WTC11 (cell line): ENCODE results near the gene DLG5.

Source experiments
- ATF6 ChIP-seq: sonication (generic); formaldehyde crosslinking; IDR thresholded peaks from 2 replicates; pipeline ENCODE4 v1.8.1; 2023; ENCODE audit warnings: mild to moderate bottlenecking, missing genetic modification reagents
- FOXK1 ChIP-seq: sonication (generic); formaldehyde crosslinking; IDR thresholded peaks from 2 replicates; pipeline ENCODE4 v1.8.0; 2022; ENCODE audit warnings: mild to moderate bottlenecking, moderate library complexity, missing genetic modification reagents
- OVOL2 ChIP-seq: fragments of 250-450 bp; sonication (Bioruptor Pico); IDR thresholded peaks from 2 replicates; pipeline ENCODE4 v1.9.0; 2021; ENCODE audit warnings: mild to moderate bottlenecking, borderline replicate concordance
- TF ChIP-seq, protein P1 (sequence below): fragments of 200-600 bp; IDR thresholded peaks from 2 replicates; pipeline ENCODE4 v1.8.0; 2022; ENCODE audit warnings: antibody characterized with exemption
- TF ChIP-seq, protein P2 (sequence below): sonication (generic); formaldehyde crosslinking; IDR thresholded peaks from 2 replicates; pipeline ENCODE4 v1.8.1; 2022; ENCODE audit warnings: missing genetic modification reagents, borderline replicate concordance
- TF ChIP-seq, protein P3 (sequence below): sonication (generic); formaldehyde crosslinking; IDR thresholded peaks from 2 replicates; pipeline ENCODE4 v1.8.1; 2022; ENCODE audit warnings: low read depth, mild to moderate bottlenecking, moderate library complexity, missing genetic modification reagents, borderline replicate concordance
- TF ChIP-seq, protein P4 (sequence below): sonication (generic); formaldehyde crosslinking; IDR thresholded peaks from 2 replicates; pipeline ENCODE4 v1.8.1; 2023; ENCODE audit warnings: mild to moderate bottlenecking, missing genetic modification reagents, moderate library complexity

DNA sequence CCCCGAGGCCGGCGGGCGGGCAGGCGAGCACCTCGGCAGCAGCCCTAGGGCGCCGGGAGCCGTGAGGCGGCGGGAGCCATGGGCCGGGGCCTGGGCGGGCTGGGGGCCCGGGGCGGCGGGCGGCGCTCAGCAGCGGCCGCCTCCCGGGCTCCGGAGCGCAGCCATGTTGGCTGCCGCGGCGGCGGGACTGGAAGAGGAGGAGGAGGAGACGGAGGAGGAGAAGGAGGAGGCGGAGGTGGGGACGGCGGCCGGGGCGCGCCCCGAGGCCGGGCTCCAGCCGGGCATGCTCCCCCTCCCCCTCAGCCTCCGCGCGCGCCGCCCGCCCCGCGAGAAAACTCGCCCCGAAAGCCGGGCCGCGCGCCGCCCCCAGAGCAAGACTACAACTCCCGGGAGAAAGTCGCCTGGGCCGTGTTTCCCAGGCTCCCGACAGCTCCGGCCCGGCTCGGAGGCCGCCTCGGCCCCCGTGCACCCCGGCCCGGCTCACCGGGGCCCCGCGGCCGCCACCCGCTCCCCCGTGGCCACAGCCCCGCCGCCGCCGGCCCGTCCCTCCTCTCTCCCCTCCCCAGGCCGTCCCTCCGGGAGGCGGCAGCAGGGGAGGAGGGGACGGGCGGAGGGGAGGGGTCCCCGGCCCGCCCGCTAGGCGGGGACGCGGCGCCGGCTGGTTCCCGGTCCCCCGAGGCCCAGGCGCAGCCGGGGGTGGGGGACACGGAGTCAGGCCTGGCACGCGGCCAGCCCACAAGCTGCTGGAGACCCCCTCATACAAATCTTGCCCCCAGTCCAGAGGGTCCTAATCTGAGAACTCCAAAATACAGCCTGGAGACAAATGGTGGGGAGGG lies at the start of gene DLG5:
- TF ChIP-seq, protein P1, sequence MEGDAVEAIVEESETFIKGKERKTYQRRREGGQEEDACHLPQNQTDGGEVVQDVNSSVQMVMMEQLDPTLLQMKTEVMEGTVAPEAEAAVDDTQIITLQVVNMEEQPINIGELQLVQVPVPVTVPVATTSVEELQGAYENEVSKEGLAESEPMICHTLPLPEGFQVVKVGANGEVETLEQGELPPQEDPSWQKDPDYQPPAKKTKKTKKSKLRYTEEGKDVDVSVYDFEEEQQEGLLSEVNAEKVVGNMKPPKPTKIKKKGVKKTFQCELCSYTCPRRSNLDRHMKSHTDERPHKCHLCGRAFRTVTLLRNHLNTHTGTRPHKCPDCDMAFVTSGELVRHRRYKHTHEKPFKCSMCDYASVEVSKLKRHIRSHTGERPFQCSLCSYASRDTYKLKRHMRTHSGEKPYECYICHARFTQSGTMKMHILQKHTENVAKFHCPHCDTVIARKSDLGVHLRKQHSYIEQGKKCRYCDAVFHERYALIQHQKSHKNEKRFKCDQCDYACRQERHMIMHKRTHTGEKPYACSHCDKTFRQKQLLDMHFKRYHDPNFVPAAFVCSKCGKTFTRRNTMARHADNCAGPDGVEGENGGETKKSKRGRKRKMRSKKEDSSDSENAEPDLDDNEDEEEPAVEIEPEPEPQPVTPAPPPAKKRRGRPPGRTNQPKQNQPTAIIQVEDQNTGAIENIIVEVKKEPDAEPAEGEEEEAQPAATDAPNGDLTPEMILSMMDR: no peak
- TF ChIP-seq FOXK1 (CRISPR knock-in tag) (no peak), OVOL2 (CRISPR knock-in tag) (no peak), ATF6 (CRISPR knock-in tag) (no peak)
- TF ChIP-seq, protein P2, sequence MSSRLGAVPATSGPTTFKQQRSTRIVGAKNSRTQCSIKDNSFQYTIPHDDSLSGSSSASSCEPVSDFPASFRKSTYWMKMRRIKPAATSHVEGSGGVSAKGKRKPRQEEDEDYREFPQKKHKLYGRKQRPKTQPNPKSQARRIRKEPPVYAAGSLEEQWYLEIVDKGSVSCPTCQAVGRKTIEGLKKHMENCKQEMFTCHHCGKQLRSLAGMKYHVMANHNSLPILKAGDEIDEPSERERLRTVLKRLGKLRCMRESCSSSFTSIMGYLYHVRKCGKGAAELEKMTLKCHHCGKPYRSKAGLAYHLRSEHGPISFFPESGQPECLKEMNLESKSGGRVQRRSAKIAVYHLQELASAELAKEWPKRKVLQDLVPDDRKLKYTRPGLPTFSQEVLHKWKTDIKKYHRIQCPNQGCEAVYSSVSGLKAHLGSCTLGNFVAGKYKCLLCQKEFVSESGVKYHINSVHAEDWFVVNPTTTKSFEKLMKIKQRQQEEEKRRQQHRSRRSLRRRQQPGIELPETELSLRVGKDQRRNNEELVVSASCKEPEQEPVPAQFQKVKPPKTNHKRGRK (CRISPR knock-in tag): no peak
- TF ChIP-seq, protein P3, sequence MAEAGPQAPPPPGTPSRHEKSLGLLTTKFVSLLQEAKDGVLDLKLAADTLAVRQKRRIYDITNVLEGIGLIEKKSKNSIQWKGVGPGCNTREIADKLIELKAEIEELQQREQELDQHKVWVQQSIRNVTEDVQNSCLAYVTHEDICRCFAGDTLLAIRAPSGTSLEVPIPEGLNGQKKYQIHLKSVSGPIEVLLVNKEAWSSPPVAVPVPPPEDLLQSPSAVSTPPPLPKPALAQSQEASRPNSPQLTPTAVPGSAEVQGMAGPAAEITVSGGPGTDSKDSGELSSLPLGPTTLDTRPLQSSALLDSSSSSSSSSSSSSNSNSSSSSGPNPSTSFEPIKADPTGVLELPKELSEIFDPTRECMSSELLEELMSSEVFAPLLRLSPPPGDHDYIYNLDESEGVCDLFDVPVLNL (CRISPR knock-in tag): no peak
- TF ChIP-seq, protein P4, sequence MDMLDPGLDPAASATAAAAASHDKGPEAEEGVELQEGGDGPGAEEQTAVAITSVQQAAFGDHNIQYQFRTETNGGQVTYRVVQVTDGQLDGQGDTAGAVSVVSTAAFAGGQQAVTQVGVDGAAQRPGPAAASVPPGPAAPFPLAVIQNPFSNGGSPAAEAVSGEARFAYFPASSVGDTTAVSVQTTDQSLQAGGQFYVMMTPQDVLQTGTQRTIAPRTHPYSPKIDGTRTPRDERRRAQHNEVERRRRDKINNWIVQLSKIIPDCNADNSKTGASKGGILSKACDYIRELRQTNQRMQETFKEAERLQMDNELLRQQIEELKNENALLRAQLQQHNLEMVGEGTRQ (CRISPR knock-in tag): no peak
